ENCODE measurements around the gene CORIN.
"Not testable (repeated sequence)": the region's sequence is repeated elsewhere in the genome, so short reads cannot be mapped to it uniquely, and the experiment has no call there.

Gene CORIN

DNA sequence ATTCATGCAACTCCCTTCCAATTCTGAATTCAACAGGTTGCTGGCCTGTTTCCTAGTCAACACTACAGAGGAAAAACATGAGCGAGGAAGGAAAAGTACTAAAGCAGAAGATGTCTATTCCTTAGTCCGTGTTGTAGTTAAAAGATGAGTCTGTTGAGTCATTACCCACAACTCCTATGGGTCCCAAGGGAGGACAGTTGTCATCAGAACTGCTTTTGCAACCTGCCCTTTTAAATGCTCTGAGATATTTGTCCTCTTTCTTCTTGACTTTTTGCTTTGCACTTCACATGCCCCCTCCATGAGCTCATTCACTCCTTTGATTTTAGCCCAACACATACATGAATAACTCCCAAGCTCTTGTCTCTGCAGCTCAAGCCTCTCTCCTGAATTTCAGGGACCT lies 119.2 kb downstream of the CORIN start:
- DNase-seq: peak; percentile 15

DNA sequence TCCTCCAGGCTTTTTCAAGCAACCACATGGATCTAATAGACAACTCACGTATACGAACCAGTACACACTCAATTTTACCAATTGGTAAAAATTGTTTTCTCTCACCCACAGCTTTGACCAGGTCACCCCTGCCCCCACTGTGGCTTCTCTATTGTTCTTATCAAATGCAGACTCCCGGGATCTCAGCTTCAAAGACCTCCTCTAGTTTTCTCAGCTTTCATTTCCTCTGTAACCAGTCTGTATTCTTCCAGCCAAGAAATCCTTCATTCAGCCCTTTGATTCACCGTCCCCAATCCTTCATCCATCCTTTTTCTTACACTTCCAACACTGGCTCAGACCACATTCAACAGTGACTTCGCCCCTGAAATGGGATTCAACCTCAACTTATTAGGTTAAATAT lies 120.7 kb downstream of the CORIN start:
- DNase-seq: no peak

DNA sequence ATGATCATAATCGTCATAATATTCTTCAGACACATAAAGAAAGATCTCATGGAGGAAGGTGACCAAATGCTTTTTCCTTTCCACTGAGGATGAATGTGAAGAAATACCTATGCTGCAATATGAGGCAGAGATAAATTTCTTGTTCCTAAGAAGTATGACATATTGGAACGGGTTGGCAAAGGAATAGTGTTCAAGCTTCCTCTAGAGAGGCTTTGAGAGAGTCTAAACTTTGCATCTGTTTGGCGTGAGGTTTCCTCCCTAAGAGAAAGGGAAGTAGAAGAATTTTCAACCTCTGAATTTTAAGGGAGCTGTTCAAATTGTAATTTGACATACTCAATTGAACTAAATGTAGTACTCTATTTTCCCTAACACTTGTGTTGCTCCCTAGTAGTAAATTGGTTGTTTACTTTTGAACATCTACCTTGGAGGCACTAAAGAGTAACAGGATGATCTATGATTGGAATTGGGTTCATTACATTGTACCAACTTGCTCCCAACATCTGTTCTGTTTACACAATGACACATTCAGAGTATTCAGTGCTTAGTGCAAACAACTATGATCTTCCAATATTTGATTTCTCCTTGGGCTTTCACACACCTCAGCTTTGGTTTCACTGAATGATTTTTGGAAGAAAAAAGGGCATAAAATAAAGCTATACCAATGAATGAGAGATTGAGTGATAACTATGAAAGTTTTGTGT lies 122.0 kb downstream of the CORIN start:
- DNase-seq: no peak

DNA sequence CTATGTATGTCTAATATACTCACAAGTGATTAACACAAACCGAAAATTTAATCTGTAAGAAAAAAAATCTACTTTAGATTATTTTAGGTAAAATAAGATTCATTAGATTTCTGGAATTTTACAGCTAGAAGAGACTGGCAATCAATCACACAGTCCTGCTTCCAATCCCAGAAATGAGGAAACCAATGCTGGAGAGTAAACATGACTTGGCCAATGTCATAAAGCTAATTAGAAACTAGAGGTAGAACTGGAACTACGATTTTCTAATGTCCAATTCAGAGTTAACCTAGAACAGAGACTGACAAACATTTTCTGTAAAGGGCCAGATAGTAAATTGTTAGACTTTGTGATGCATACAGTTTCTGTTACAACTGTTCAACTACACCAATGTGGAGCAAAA lies 123.6 kb downstream of the CORIN start:
- no peak for DNase-seq

DNA sequence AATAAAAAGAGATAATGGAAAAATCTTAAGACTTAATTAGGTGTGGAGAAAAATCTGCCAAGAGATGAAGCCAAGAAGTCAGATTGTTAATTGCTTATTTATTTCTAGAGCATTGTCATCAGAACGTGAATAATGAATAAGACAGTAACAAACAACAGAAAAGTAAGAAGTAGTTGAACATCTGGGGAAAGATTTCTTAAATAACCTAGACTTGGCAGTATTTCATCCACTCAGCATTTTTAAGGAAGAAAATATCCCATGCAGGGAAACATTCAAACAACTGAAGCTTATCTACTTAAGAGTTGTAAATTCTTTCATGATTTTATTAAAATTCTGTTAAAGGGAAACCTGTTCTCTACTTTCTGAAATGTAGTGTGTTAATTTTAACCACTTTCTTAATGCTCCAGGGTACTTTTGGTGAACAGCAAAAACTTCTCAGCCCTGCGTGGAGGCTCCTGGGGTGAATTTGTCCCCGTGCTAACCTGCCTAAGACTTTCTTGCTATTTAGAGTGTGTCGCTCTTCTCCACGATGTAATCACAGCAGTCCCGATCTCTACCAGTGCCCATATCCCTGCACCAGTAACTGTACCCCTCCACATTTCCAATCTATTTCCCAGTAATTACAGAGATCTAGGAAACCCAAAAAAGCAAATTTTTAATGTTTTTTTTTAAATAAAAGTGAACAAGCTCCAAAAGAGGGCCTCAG lies 124.6 kb downstream of the CORIN start:
- no peak for DNase-seq

DNA sequence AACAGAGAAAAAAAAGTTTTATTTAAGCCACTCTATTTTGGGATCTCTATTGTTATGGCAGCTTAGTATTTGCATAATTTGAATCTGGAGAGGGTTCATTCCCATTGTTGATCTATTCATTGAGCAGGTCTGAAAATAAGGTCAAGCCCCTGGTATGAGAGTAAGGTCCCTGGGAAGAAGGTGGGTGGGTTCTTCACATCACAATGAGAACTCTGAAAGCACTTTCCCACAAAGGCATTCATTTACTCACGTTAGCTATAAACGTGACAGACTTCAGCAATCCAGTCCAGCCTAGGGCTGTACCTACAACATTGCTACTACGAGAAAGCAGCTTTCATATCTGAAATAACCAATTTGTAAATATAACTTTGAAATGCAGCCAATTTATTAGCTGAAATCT lies 126.2 kb downstream of the CORIN start:
- no peak for DNase-seq

DNA sequence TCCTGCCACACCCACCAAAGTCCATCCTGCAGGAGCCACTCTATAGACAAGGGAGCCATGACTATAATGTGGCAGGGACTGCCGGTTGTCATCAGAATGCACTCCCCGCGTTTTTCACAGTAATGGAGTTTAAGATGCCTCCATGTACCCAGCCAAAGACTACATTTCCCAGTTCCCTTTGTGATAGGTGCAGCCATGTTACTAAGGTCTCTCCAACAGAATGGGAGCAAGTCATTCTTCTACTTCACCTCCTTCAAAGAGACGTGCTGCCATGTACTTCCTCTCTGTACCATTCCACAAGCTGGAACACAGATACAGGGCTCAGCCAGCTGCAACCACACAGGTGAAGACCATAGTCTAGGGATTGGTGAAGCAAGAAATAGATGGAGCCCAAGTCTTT lies 126.7 kb downstream of the CORIN start:
- no peak for DNase-seq

DNA sequence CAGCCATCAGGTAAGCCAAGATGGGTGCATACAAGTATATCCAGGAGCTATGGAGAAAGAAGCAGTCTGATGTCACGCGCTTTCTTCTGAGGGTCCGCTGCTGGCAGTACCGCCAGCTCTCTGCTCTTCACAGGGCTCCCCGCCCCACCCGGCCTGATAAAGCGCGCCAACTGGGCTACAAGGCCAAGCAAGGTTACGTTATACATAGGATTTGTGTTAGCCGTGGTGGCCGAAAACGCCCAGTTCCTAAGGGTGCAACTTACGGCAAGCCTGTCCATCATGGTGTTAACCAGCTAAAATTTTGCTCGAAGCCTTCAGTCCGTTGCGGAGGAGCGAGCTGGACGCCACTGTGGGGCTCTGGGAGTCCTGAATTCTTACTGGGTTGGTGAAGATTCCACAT lies 131.5 kb downstream of the CORIN start:
- not testable (repeated sequence) for DNase-seq

DNA sequence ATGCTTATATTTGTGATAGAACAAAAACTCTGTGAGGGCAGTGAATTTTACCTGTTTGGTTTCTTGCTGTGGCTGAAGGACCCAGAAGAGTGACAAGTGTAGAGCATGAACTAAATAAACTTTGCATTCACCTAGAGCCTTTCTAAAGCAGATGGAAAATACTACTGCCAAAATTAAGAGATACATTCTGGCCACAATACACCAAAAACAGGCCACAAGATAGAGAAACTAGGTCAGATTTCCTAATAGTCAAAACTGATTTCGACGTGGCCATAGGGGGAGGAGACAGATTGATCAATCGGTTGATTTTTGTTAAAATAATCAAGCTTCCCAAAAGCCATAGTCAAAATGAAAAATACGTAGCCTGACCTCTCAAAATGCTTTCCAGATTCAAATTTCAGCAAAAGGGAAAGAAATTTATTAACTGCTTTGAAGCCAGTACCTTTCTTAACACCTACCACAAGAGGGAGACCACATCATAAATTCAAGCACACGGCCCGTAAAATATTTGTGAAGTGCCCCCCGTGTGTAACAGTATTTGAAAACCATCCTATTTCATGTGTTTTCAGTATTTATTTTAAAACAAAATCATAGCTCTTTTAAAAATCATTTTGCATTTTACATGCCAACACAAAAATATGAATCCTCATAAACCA lies 132.4 kb downstream of the CORIN start:
- peak; percentile 39 for DNase-seq

DNA sequence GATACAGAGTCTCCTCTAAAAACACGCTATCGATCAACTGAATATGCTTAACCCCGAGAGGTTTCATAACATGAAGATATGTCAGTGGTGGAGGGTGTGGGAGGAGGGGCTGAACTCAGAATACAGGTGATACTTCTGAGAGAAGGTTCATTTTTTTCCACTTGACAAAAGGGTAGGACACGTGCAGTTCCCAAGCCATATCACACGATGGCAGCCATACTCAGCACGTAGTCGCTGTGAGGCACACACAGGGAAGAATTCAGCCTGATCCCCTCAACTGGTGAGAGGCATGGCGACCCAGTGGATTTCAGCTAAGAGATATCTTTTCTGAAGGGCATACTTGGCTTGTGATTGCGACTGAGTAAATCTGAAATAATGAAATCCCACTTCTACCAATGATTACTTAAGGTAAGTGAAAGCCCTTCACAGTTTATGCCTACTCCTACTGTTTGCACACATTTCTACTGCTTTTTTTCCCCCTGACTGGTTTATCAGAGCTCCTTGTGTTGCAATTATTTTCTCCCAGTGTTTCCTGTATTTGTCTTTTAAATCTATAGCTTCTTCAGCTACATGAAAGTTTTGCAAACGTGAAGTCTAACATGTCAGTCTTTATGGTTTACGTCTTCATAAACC lies 133.1 kb downstream of the CORIN start:
- peak; percentile 51 for DNase-seq

DNA sequence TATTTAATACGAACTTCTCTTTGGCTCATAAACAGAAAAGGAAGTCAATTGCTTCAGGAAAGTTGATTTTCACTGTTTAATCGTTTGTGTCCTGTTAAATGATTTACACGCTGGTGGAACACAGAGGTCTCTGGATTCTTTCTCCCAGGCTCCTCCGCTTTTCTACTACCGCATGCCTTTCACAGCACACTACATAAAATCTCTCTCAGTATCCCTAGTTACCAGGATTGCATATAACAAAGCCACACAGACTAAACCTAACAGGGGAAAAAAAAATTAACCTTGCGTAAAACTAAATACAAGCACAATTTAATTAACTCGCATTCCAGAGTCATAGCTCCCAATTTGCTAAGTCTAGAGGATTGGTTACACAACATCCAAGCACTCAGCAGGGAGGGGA lies 133.9 kb downstream of the CORIN start:
- peak; percentile 15 for DNase-seq

DNA sequence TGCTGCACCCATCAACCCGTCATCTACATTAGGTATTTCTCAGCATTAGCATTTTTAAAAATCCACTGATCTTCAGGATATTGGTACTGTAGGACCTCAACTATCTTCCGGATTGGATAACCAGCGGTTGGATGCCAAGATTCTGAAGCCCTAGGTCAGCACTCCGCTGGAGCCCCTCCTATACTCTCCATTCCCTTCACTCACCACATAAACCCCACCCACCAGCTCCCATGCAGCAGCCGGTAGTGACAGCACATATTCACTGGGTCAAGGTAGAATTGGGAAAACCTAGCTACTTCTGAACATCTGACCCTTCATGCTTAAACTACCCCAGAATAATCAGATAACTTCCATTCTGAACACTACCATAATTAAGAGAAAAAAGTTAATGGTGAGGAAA lies 134.9 kb downstream of the CORIN start:
- no peak for DNase-seq

DNA sequence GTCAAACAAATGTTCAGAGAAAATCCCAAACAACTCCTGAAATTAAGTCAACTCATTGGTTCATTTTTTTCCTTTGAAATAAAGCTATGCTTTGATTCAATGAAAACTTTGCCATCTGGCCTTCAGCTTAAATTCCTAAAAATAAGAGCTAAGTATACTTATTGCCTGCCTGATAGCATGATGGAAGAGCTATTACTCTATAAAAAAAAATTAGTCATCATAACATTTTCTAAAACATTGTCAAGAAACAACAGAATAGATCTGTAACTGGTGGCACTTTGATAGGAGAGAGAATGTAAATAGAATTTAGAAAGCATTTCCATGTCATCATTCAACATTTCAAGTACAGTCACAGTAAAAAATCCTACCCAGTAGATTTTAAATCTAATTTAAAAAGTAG lies 136.6 kb downstream of the CORIN start:
- DNase-seq: no peak

DNA sequence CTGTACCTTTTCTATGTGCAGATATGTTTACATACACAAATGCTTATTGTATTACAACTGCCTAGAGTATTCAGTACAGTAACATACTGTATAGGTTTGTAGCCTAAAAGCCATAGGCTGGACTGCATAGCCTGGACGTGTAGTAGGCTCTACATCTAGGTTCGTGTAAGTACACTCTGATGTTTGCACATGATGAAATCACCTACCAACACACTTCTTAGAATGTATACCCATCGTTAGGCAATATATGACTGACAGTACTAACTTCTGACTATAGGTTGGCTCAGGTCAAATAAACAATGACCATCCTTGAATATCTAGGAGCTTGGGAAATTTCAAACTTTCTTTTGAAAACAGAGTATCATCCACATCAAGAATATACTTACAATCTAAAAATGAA lies 139.0 kb downstream of the CORIN start:
- no peak for DNase-seq

DNA sequence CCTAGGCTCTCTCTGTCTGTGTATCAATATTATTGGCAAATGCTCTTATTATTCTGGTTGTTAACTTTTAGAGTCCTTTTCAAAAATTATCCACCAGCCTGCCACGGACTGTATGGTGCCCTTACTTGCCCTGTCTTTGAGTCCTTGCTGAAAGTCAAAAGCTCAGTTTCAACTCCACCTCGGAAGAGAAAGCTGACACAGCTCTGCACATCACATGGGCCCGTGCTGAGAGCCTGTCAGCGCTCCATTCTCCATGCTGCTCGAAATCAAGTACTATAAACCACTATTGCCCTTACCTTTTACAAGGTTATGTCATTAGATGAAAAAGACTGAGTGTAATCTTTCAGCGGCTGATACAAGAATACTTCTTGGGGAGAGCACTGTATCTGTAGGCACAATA lies 141.0 kb downstream of the CORIN start:
- no peak for DNase-seq

DNA sequence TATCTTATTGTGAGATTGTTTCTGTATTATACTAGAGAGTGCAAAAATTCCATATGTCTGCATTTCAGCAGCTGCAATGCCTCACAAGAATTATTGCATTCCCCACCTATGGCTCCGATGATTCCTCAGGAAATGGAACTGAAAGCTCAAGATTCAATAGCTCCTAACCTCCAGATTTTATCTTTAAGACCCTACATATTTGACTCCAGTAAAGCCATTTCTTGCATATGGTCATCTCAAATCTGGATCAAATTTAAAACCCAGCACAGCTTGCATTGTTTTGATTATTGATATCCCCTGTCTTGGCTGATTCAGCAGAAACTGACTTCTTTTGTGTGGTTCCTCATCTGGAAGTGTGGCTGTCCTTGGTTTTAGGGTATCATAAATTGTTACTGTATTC lies 142.6 kb downstream of the CORIN start:
- peak; percentile 26 for DNase-seq

DNA sequence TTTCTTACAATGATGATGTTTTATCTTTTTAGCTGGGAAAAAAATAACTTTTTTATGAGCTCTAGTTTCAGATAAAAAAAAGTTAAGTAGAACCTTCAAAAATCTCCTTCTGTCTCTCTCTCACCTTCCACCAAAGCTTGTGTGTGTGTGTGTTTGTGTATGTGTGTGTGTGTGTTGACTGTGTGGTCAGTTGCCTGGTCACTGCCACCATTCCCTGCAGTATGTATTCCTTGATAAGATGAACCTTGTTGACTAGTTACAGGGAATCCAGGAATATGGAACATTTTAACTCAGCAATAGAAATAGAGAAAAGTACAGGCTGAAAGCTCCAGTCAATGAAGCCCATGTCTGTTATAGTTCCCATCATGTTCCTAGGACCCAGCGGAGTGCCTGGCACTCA lies 143.5 kb downstream of the CORIN start:
- no peak for DNase-seq

DNA sequence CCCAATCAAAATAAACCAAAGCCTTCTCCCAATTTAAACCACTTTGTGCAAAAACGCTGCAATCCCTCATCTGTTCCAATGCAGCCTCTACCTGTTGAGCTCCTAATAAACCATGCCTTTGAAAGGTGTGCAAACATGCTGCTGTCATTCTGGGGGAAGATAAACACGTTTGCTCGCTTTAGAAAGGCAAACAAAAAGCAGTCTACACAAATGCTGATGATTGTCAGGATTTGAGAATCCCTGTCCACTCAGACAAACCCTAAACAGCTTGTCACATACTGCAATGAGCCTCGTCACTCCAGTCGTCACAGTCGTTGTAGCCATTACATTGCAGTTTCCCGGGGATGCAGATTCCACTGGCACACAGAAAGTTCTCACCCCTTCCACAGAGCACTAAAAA lies 145.2 kb downstream of the CORIN start:
- no peak for DNase-seq

DNA sequence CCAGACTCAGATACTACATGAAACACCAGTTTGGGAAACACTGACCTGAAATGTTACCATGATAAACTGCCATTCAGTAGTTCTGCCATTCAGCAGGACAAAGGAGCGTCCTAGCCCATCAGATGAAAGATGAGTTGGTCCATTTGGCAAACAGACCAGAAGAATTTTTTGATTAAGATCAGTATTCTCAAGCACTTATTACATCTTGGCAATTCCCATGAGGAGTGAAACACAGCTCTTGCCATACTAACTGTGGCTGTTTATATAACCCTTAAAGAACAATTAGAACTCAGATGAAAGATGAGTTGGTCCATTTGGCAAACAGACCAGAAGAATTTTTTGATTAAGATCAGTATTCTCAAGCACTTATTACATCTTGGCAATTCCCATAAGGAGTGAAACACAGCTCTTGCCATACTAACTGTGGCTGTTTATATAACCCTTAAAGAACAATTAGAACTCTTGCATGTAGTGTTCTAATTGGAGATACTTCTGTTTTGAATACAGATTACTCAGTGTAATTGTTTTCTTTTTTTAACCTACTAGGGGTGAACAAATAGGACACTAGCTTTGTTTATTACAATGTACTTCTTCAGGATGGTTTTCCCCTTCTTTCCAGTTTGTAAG lies 146.0 kb downstream of the CORIN start:
- peak; percentile 5 for DNase-seq

DNA sequence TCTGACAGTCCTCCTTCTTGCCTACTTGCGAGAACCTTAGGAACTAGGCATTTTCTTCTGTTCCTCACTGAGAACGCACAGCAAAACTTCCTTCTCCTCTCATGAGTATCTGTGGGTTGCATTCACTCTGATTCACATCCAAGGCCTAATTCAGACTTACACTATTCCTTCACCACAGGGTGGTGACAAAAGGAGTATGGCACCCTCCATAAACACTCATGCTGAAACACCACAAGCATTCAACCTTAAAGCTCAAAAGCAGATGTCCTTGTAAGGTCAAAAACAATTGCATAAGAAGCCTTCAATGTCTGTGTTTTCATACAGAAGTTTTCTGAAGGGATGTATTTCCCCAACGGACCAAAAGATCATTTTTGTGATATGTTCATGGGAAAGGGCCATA lies 147.3 kb downstream of the CORIN start:
- no peak for DNase-seq

DNA sequence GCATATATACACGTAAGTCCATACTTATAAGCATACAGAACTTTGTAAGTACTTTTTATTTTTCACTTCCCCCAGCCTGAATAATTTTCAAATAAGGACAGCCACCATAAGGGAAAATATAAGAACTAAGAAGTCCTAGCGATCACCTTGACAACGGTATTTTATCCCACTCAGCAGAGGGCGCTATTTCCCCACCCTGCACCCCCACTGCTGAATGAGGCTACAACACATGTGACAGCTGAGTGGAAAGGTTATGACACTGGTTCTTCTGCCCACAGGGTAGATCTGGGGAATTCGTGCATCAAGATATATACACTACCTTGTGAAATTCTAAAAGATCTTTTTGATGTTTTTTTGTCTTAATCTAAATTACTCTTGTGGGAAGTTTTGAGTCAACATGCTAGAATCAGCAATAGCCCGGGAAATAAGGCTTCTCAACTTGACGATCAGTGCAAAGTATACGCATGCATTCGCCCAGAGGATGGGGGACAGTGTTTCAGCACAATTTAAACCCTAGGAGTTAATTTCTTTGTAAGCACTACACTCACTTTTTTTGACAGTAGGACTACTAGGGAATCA lies 151.5 kb downstream of the CORIN start:
- peak; percentile 33 for DNase-seq

DNA sequence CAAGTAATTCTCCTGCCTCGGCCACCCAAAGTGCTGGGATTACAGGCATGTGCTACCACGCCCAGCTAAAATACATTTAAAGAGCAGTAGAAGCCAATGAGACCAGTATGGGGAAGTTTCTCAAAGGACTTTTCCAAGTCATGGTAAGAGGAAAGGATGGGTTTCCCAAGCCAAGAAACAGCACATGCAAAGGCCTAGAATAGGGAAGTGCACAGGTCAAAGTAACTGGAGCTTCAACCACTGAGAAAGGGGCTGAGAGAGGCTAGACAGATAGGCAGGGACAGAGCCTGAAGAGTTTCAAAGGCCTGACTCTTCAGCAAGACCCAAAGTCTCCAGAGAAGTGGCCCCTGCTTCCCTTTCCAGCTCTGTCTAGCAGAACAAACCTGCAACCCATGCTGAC lies 162.1 kb downstream of the CORIN start:
- no peak for DNase-seq

DNA sequence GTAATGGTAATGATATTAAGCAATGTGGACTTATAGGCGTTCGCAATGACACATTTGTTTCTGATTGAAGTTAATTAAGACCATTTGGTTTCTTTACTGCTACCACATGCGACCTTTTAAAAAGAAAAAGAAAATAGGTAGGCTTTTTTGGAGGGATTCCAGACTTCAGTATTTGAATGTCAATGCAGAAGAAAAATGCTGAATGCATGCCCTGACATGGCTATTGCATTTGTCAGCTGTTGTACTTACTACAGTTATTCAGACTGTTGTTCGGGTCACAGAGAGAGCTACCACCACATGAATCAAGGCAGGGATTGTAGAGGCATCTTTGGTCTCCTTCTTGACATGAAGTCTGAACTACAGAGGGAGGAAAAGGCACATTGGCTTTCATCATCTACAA lies 163.7 kb downstream of the CORIN start:
- peak; percentile 31 for DNase-seq
